ENCODE results near the gene FGF16. TPM values are rescaled to one million over a fixed set of nuclear protein-coding genes. Genes with fewer than 3 reads are reported as not detected.

FGF16 gene
- total and polyA plus RNA-seq, 8 donors: 0.16 to 0.80 (median 0.33) TPM; not detected in 2

GRCh38 chrX:77436682-77437081 lies 10.5 kb upstream of the FGF16 start:
- H3K27me3 ChIP-seq: no peaks in the 10 kb centered on the region
- no peaks in the 10 kb centered on the region for H3K36me3 ChIP-seq
- DNase-seq: no peak
- intact Hi-C loops (cut with DNase I): no loop called here
- H3K4me3 ChIP-seq: no peak overlapping the region
- ATAC-seq: no peak
- TF ChIP-seq, protein P1, sequence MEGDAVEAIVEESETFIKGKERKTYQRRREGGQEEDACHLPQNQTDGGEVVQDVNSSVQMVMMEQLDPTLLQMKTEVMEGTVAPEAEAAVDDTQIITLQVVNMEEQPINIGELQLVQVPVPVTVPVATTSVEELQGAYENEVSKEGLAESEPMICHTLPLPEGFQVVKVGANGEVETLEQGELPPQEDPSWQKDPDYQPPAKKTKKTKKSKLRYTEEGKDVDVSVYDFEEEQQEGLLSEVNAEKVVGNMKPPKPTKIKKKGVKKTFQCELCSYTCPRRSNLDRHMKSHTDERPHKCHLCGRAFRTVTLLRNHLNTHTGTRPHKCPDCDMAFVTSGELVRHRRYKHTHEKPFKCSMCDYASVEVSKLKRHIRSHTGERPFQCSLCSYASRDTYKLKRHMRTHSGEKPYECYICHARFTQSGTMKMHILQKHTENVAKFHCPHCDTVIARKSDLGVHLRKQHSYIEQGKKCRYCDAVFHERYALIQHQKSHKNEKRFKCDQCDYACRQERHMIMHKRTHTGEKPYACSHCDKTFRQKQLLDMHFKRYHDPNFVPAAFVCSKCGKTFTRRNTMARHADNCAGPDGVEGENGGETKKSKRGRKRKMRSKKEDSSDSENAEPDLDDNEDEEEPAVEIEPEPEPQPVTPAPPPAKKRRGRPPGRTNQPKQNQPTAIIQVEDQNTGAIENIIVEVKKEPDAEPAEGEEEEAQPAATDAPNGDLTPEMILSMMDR (IDR thresholded peaks at IDR 0.05): no peak
- H3K4me1 ChIP-seq: no peaks in the 10 kb centered on the region
- no peak overlapping the region for H3K27ac ChIP-seq
- H3K9me3 ChIP-seq: no peaks in the 10 kb centered on the region

DNA sequence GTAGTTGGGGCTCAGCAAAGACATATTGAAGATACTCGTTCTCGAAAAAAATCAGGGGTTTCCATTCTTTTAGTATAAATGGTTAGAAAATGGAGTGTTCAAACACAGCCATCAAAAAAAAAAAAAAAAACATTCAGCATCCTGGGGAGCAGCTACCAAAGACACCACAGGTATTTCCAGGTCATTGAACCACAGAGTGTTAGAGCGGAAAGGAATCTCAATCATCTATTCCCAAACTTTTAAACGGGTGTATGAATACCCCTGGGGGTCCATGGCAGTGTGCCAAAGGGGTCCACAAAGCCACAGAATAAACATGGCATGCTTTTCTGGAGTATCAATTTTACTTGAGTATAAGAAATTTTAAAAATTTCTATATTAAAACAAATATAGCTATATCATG lies 6.9 kb upstream of the FGF16 start:
- H3K27ac ChIP-seq: no peak overlapping the region
- H3K4me3 ChIP-seq: no peak overlapping the region
- TF ChIP-seq, protein P1 (IDR thresholded peaks at IDR 0.05): no peak
- intact Hi-C loops (cut with DNase I): no loop called here
- no peaks in the 10 kb centered on the region for H3K9me3 ChIP-seq
- no peaks in the 10 kb centered on the region for H3K4me1 ChIP-seq
- H3K36me3 ChIP-seq: no peaks in the 10 kb centered on the region
- ATAC-seq (no peak), DNase-seq (no peak)
- no peaks in the 10 kb centered on the region for H3K27me3 ChIP-seq

DNA sequence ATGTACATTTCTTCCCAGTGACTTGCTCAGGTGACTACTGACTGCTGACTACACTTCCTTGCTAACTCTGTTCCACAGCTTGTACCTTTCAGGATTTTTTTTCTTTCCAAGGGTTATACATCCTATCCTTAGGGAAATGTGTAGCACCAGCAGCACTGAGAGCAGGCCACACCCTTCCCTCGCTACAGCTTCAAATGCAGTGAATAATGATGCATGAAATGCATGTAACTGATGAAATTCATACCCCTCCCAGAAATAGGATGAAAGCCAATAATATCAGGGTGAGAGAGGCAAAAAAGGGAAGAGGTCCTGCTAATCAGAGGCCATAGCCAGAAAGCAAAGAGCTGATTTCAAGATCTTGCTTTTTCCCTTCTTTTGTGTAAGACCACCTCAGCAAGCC lies 6.2 kb upstream of the FGF16 start:
- H3K4me1 ChIP-seq: no peaks in the 10 kb centered on the region
- H3K4me3 ChIP-seq: no peak overlapping the region
- H3K9me3 ChIP-seq: no peaks in the 10 kb centered on the region
- peaks cover 3 to 6% of the 10 kb centered on the region in 2 donors for H3K27me3 ChIP-seq
- no peak overlapping the region for H3K27ac ChIP-seq
- ATAC-seq: no peak
- DNase-seq: no peak
- intact Hi-C loops (cut with DNase I): no loop called here
- H3K36me3 ChIP-seq: no peaks in the 10 kb centered on the region
- TF ChIP-seq, protein P1 (IDR thresholded peaks at IDR 0.05): no peak

- Histone ChIP-seq H3K36me3 (no peaks in the 10 kb centered on the region), H3K9me3 (no peaks in the 10 kb centered on the region), H3K27me3 (peaks cover 5 to 10% of the 10 kb centered on the region in 2 donors), H3K4me3 (no peak overlapping the region), H3K4me1 (no peaks in the 10 kb centered on the region), H3K27ac (no peak overlapping the region)
- TF ChIP-seq, protein P1 (IDR thresholded peaks at IDR 0.05): no peak
- ATAC-seq: no peak
- no peak for DNase-seq
- intact Hi-C loops (cut with DNase I): no loop called here
Measured at GRCh38 chrX:77441479-77441878, 5.7 kb upstream of the FGF16 start.

DNA sequence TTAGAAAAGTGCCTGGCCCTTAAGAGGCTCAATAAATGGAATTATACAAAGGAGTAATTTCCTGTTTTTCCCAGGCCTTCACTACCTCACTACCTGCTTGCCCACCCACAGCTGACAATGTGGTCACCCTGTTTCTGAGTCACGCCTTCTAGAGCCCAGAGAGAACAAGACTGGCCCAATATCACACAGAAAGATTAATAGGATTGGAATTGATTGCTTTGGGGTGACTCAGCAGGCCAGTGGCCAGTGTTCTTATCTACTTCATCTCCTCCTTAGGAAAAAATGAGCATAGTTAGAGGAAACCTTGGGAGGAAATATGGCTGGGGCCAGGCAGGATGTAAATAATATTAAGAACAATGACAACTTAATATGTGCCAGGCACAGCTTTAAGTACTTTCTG lies 4.5 kb upstream of the FGF16 start:
- DNase-seq: no peak
- H3K36me3 ChIP-seq: no peaks in the 10 kb centered on the region
- ATAC-seq: peak; percentile 31
- H3K27ac ChIP-seq: peak overlapping the region in 1 of 2 donors; percentile 18
- intact Hi-C loops (cut with DNase I): no loop called here
- H3K4me3 ChIP-seq: no peak overlapping the region
- peaks cover 5 to 23% of the 10 kb centered on the region in 2 donors for H3K27me3 ChIP-seq
- no peaks in the 10 kb centered on the region for H3K9me3 ChIP-seq
- TF ChIP-seq, protein P1 (IDR thresholded peaks at IDR 0.05): no peak
- peaks cover 0 to 7% of the 10 kb centered on the region in 2 donors for H3K4me1 ChIP-seq

Measured in left lung (tissue), 10 donors.